ENCODE data around the gene CD99.

DNA sequence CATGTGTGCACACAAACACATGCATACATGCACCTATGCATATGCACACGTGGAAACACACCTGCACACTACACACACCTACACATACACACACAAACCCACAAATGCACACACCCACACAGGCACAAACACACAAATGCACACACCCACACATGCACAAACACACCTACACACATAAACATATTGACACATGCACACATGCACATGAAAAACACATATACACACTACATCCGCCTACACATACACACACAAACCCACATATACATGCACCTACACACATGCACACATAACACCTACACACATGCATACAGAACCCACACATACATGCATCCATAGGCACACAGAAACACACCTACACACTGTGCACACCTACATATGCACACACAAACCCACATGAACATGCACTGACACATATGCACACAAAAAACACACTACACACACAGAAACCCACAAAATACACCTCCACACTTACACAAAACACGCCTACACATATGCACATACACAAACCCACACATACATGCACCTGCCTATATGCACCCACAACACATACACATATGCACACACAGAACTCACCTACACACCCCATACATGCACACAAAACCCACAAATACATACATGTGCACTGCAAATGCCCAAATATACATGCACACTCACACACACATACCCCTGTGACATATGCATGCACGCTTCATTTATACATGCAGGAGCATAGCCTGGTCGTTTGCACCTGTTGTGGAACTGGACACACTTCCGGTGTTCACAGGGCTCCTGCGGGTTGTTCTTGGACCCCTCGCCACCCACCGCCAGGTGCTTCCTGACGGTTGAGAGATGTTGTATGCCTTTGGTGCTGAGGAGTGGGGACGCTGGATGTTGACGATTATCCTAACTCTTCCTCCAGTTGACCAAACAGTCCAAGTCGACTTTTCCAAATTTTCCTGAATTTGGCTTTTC, 22.1 kb downstream of the CD99 start:
- TF ChIP-seq ZNF513 (tag by site-specific recombination; IDR thresholded peaks at IDR 0.05) (no peak), CTCF (tag by site-specific recombination; IDR thresholded peaks at IDR 0.05) (no peak), FEZF1 (tag by site-specific recombination; IDR thresholded peaks at IDR 0.05) (no peak)
